HEK293T (cell line): ENCODE results near the gene RAB12.

Source experiments
- ARNT ChIP-seq: fragments of 450-650 bp; IDR thresholded peaks from 2 replicates; pipeline ENCODE4 v1.6.1; 2017; ENCODE audit warnings: mild to moderate bottlenecking
- BHLHE40 ChIP-seq: fragments of 450-650 bp; IDR thresholded peaks from 2 replicates; pipeline ENCODE4 v1.6.1; 2016; ENCODE audit warnings: mild to moderate bottlenecking, moderate library complexity, borderline replicate concordance
- FOXK2 ChIP-seq: fragments of 450-650 bp; IDR thresholded peaks from 2 replicates; pipeline ENCODE4 v1.6.1; 2016; ENCODE audit warnings: mild to moderate bottlenecking
- FOXM1 ChIP-seq: fragments of 450-650 bp; IDR thresholded peaks from 2 replicates; pipeline ENCODE4 v1.6.1; 2017; ENCODE audit warnings: mild to moderate bottlenecking, borderline replicate concordance
- HDGF ChIP-seq: fragments of 450-650 bp; IDR thresholded peaks from 2 replicates; pipeline ENCODE4 v1.6.1; 2017; ENCODE audit warnings: antibody characterized with exemption, borderline replicate concordance
- LEF1 ChIP-seq: fragments of 450-650 bp; IDR thresholded peaks from 2 replicates; pipeline ENCODE4 v1.6.1; 2017; ENCODE audit warnings: mild to moderate bottlenecking, borderline replicate concordance
- NFRKB ChIP-seq: fragments of 450-650 bp; IDR thresholded peaks from 2 replicates; pipeline ENCODE4 v1.6.1; 2016; ENCODE audit warnings: mild to moderate bottlenecking, moderate library complexity
- SP1 ChIP-seq: fragments of 450-650 bp; IDR thresholded peaks from 2 replicates; pipeline ENCODE4 v1.6.1; 2017
- TARDBP ChIP-seq: fragments of 450-650 bp; IDR thresholded peaks from 2 replicates; pipeline ENCODE4 v1.6.1; 2016
- ZNF384 ChIP-seq: fragments of 450-650 bp; IDR thresholded peaks from 2 replicates; pipeline ENCODE4 v1.6.1; 2016

GRCh38 chr18:8627540-8627939 lies 18.3 kb downstream of the RAB12 start:
- TF ChIP-seq FOXK2 = no peak
- TF ChIP-seq BHLHE40 = no peak
- TF ChIP-seq ARNT = no peak
- no peak for TF ChIP-seq ZNF384
- no peak for TF ChIP-seq FOXM1
- no peak for TF ChIP-seq TARDBP
- no peak for TF ChIP-seq NFRKB
- TF ChIP-seq SP1 = no peak
- no peak for TF ChIP-seq LEF1
- TF ChIP-seq HDGF = no peak
